Keratinocyte (primary cell): Measurements from ENCODE around the gene GANC. TPM values are rescaled to one million over a fixed set of nuclear protein-coding genes. Genes with fewer than 3 reads are reported as not detected.

Experiments used
- DNase-seq: peaks from one replicate; pipeline ENCODE4 v3.0.0-alpha.2; 2011; ENCODE audit warnings: low read depth, missing footprints, low spot score
- FAIRE-seq: peaks from 2 replicates; lab custom pipeline; 2011; peaks lifted over from hg19 to GRCh38; lab: Jason Lieb, UNC
- H2AFZ ChIP-seq: 2 replicates; pipeline ENCODE4 v1.6.0; 2012; ENCODE audit warnings: low read length, control low read depth, inconsistent platforms; ENCODE audit not compliant: control insufficient read depth
- H3K27ac ChIP-seq: 2 replicates; pipeline ENCODE4 v1.5.1; 2011; ENCODE audit warnings: low read length; ENCODE audit not compliant: control insufficient read depth, insufficient read depth
- H3K27me3 ChIP-seq: 3 replicates; pipeline ENCODE4 v1.6.0; 2011; ENCODE audit warnings: low read length; ENCODE audit not compliant: control insufficient read depth, insufficient read depth; ENCODE audit errors: extremely low read depth
- H3K36me3 ChIP-seq, 2 experiments: 2 replicates in 1 of 2; 3 replicates in 1 of 2; pipeline ENCODE4 v1.5.1; 2011; ENCODE audit warnings: low read length in 2 of 2, mild to moderate bottlenecking in 1 of 2; ENCODE audit not compliant: control insufficient read depth in 2 of 2, insufficient read depth in 2 of 2; ENCODE audit errors: extremely low read depth in 1 of 2
- H3K4me1 ChIP-seq: 3 replicates; pipeline ENCODE4 v1.5.1; 2011; ENCODE audit warnings: low read length; ENCODE audit not compliant: control insufficient read depth, insufficient read depth; ENCODE audit errors: extremely low read depth
- H3K4me2 ChIP-seq: 3 replicates; pipeline ENCODE4 v1.6.0; 2011; ENCODE audit warnings: low read depth, low read length; ENCODE audit not compliant: control insufficient read depth, insufficient read depth; ENCODE audit errors: extremely low read depth
- H3K4me3 ChIP-seq, 3 experiments: fragments of 200-600 bp in 1 of 3; sonication (generic) in 1 of 3; 2 replicates in 2 of 3; 3 replicates in 1 of 3; pipeline ENCODE4 v1.5.1; 2011 to 2016; ENCODE audit warnings: low read length in 3 of 3, mild to moderate bottlenecking in 3 of 3, control low read depth in 2 of 3, inconsistent platforms in 1 of 3, low read depth in 1 of 3, mixed read lengths in 1 of 3, mixed run types in 1 of 3, moderate library complexity in 1 of 3; ENCODE audit not compliant: control insufficient read depth in 2 of 3, insufficient read depth in 2 of 3; ENCODE audit errors: extremely low read depth in 1 of 3
- H3K79me2 ChIP-seq: 2 replicates; pipeline ENCODE4 v1.6.0; 2012; ENCODE audit warnings: low read length; ENCODE audit not compliant: control insufficient read depth, insufficient read depth
- H3K9ac ChIP-seq: 3 replicates; pipeline ENCODE4 v1.6.0; 2011; ENCODE audit warnings: low read length; ENCODE audit not compliant: control insufficient read depth, insufficient read depth; ENCODE audit errors: extremely low read depth
- H3K9me1 ChIP-seq: 3 replicates; pipeline ENCODE4 v1.6.0; 2011; ENCODE audit warnings: low read length; ENCODE audit not compliant: control insufficient read depth, insufficient read depth; ENCODE audit errors: extremely low read depth
- H3K9me3 ChIP-seq: 2 replicates; pipeline ENCODE4 v1.5.1; 2012; ENCODE audit warnings: low read depth, low read length; ENCODE audit not compliant: control insufficient read depth
- H4K20me1 ChIP-seq: 3 replicates; pipeline ENCODE4 v1.6.0; 2011; ENCODE audit warnings: low read length; ENCODE audit not compliant: control insufficient read depth, insufficient read depth; ENCODE audit errors: extremely low read depth
- EZH2 ChIP-seq: IDR thresholded peaks from one replicate; pipeline ENCODE4 v1.6.1; 2012; ENCODE audit warnings: inconsistent platforms, mild to moderate bottlenecking, low read length, moderate library complexity
- dilution Hi-C: fragments of 300-500 bp; cut with MboI; formaldehyde crosslinking; loops from one replicate; pipeline ENCODE4 v1.7.0; 2020; ENCODE audit warnings: low sequenced_read_pairs; ENCODE audit not compliant: extremely low pct_ligation_motif_present
- polyA plus RNA-seq, 5 experiments: library from polyadenylated mRNA; depleted of rRNA in 3 of 5; stranded (reverse) in 3 of 5; stranded (forward) in 1 of 5; unstranded in 1 of 5; fragments of >200 nt; gene quantifications; 1 replicate in 1 of 5; 2 replicates in 3 of 5; 3 replicates in 1 of 5; pipeline versions ENCODE4 v1.2.1 to v1.2.3, GENCODE V29; 2011 to 2012; ENCODE audit warnings: missing spikeins in 2 of 5, low read depth in 1 of 5, low replicate concordance in 1 of 5
- TF ChIP-seq, protein P1 (sequence below), 3 experiments: IDR thresholded peaks in 1 of 3; conservative IDR thresholded peaks in 1 of 3; optimal IDR thresholded peaks in 1 of 3; 2 replicates in 2 of 3; 3 replicates in 1 of 3; pipeline versions ENCODE3 to v1.5.1; 2011; ENCODE audit warnings: low read length in 3 of 3, mild to moderate bottlenecking in 3 of 3, moderate library complexity in 2 of 3, control low read depth in 1 of 3, inconsistent platforms in 1 of 3; ENCODE audit not compliant: insufficient read depth in 2 of 3; ENCODE audit errors: extremely low read depth in 1 of 3

Gene GANC
- polyA plus RNA-seq, 1 donor (not counting 4 experiments of a cell fraction or from before 2014, with no cell fraction given), result 46.2 TPM

DNA sequence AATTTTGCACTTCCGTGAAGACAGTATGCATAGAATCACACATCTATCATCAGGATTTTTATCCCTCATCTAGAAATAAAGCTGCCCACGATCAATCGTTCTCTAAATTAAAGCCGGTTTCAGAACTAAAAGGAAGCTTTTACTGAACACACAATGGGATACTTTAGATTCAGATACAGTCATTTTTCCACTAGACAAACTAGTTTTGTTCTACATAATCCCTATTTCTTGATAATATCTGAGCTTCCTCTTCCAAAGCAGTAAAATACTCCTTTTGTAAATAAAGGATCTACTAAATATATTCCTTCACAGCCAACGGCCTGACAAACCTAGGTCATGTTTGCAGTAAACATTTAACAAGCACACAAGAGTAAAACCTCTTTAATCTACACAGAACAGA, 2.0 kb upstream of the GANC start:
- no peak for TF ChIP-seq EZH2
- TF ChIP-seq, protein P1, sequence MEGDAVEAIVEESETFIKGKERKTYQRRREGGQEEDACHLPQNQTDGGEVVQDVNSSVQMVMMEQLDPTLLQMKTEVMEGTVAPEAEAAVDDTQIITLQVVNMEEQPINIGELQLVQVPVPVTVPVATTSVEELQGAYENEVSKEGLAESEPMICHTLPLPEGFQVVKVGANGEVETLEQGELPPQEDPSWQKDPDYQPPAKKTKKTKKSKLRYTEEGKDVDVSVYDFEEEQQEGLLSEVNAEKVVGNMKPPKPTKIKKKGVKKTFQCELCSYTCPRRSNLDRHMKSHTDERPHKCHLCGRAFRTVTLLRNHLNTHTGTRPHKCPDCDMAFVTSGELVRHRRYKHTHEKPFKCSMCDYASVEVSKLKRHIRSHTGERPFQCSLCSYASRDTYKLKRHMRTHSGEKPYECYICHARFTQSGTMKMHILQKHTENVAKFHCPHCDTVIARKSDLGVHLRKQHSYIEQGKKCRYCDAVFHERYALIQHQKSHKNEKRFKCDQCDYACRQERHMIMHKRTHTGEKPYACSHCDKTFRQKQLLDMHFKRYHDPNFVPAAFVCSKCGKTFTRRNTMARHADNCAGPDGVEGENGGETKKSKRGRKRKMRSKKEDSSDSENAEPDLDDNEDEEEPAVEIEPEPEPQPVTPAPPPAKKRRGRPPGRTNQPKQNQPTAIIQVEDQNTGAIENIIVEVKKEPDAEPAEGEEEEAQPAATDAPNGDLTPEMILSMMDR (optimal IDR thresholded peaks at IDR 0.05 in 1 of 3, IDR thresholded peaks at IDR 0.05 in 1 of 3, conservative IDR thresholded peaks at IDR 0.05 in 1 of 3; ENCODE audit: extremely low read depth in 1 of 3, insufficient read depth in 2 of 3, low read length in 3 of 3), result no peak
- no peak for FAIRE-seq
- H3K36me3 ChIP-seq, result peaks cover under 1 to 3% of the 10 kb centered on the region in 2 experiments
- H3K4me1 ChIP-seq, result peaks cover 22% of the 10 kb centered on the region
- H2AFZ ChIP-seq, result no peak overlapping the region
- peak overlapping the region; percentile 100 for H3K4me2 ChIP-seq
- H3K27ac ChIP-seq, result no peak overlapping the region
- no peaks in the 10 kb centered on the region for H4K20me1 ChIP-seq
- H3K79me2 ChIP-seq, result peaks cover 63% of the 10 kb centered on the region
- peak overlapping the region; percentile 28 for H3K9ac ChIP-seq
- dilution Hi-C loops, result no loop called here
- peak overlapping the region in 2 of 3 experiments; percentile 11 to 86 for H3K4me3 ChIP-seq
- H3K27me3 ChIP-seq, result no peaks in the 10 kb centered on the region
- no peak for DNase-seq
- H3K9me1 ChIP-seq, result no peaks in the 10 kb centered on the region
- no peaks in the 10 kb centered on the region for H3K9me3 ChIP-seq

DNA sequence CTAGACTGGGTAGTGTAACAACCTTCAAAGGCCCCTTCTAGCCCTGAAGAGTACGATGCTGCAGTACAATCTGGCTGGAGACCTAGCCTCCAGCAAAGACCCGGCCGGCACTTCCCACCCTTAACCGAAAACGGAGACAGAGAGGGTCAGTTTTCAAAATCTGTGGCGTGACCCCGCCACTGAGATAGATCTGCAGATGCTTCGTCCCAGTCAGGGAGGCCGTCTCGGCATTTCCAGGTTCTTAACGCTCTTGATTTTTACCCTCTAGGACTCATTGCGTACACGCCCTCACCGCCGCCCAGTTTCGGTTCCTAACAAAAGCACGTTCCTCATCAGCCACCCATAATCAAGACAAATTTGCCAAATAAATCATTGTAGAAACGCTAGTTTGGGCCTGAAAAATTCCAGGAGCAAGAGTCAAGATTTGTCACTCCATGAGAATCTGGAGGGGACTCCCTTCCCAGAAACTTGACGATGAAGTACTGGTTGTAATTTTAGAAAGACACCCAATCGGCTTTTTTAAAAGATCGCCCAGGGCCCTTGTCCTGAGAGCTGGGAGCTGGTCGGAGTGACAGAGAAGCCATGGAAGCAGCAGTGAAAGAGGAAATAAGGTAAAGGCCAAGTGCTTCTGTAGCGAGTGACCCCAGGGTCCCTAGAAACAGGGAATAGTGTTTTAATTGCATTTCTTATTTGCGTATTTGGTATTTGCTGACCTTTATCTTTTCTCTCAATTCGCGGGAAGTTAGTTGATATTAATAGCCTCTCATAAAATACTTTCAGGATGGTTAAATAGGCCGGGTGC, 1.1 kb downstream of the GANC start:
- Histone ChIP-seq H3K4me3 (peak overlapping the region; percentile 70 to 97 (median 86)), H3K36me3 (peaks cover 2 to 3% of the 10 kb centered on the region in 2 experiments), H3K9ac (peak overlapping the region; percentile 100), H3K4me1 (peaks cover 24% of the 10 kb centered on the region), H2AFZ (peak overlapping the region; percentile 48), H3K4me2 (peak overlapping the region; percentile 100), H3K9me1 (peaks cover 2% of the 10 kb centered on the region), H3K27me3 (no peaks in the 10 kb centered on the region), H3K27ac (peak overlapping the region; percentile 99), H4K20me1 (no peaks in the 10 kb centered on the region), H3K79me2 (peaks cover 58% of the 10 kb centered on the region), H3K9me3 (no peaks in the 10 kb centered on the region)
- FAIRE-seq, result no peak
- dilution Hi-C loops, result no loop called here
- DNase-seq, result peak; percentile 54
- TF ChIP-seq EZH2, result no peak
- TF ChIP-seq, protein P1 (optimal IDR thresholded peaks at IDR 0.05 in 1 of 3, IDR thresholded peaks at IDR 0.05 in 1 of 3, conservative IDR thresholded peaks at IDR 0.05 in 1 of 3; ENCODE audit: extremely low read depth in 1 of 3, insufficient read depth in 2 of 3, low read length in 3 of 3), result no peak
